Spleen (tissue), 7 donors: ENCODE data around the gene OR2L13.
"Not testable (repeated sequence)": the region's sequence is repeated elsewhere in the genome, so short reads cannot be mapped to it uniquely, and the experiment has no call there.

Experiments used
- CTCF ChIP-seq, 11 experiments: fragments of 200-600 bp in 7 of 11; fragments of 450-650 bp in 4 of 11; sonication (generic) in 4 of 11; IDR thresholded peaks in 8 of 11; conservative IDR thresholded peaks in 3 of 11; 1 replicate in 7 of 11; 2 replicates in 4 of 11; pipeline versions ENCODE4 v1.4.0 to v1.8.0; 2016 to 2021; ENCODE audit warnings: antibody characterized with exemption in 11 of 11, inconsistent platforms in 4 of 11, mild to moderate bottlenecking in 1 of 11
- POLR2A ChIP-seq, 3 donors: fragments of 450-650 bp; IDR thresholded peaks; one replicate each; pipeline ENCODE4 v1.5.1; 2017; ENCODE audit warnings: antibody characterized with exemption in 3 of 3, mild to moderate bottlenecking in 1 of 3
- POLR2AphosphoS5 ChIP-seq, 3 donors: sonication (generic); formaldehyde crosslinking; IDR thresholded peaks; one replicate each; pipeline ENCODE4 v1.5.1; 2017; ENCODE audit warnings: antibody characterized with exemption in 3 of 3
- donor health status: DM: no; HTN: no; CAD: no; lungs with moderate emphysema.
- donor health status: DM: no; HTN: no; CAD: no.
- donor health status: DM: no; HTN: no; CAD: no.

- not testable (repeated sequence) for TF ChIP-seq CTCF (IDR thresholded peaks at IDR 0.05 in 8 of 11, conservative IDR thresholded peaks at IDR 0.05 in 3 of 11); POLR2A (IDR thresholded peaks at IDR 0.05); POLR2AphosphoS5 (IDR thresholded peaks at IDR 0.05)
Observed at GRCh38 chr1:248083864-248084263, 11.1 kb upstream of the OR2L13 start.
